Inferior parietal cortex (tissue), 1 donor: ENCODE results near the gene IRGQ.
"Not testable (repeated sequence)": the region's sequence is repeated elsewhere in the genome, so short reads cannot be mapped to it uniquely, and the experiment has no call there.

Source experiments
- DNase-seq: peaks from one replicate; pipeline ENCODE4 v3.0.0-alpha.2; 2016; ENCODE audit errors: extremely low spot score

IRGQ gene

DNA sequence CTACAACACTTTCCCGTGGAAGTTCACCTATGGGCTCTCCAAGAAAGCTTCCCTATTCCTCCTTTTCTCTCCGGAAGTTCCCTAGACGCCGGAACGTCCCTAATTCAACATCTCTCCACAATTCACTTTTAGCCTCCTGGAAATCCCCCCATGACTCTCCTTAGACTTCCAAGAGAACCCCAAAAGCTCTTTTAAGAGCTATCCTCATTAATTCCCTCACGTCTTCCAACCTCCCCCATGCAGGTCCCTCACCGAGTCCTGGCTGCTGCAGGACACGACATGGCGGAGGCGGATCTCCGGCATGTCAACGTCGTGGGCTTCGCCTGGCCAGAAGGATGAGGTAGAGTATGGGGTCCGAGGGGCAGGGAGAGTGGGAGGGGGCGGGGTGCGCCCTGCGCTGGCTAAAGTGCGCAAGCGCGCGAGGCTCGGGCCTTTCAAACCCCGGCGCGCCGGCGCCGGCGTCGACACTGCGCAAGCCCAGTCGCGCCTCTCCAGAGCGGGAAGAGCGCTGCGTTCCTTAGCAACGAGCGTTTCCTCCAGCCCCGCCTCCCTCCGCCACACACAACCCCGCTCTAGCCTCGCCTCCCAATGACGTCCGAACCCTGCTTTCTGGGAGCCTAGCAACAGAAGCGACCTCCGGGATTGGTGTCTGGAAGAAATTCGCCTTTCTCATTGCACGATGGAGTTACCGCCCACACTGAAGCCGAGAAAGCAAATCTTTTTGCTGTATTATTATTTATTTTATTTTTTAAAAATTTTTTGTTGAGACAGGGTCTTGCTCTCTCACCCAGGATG lies 20.6 kb downstream of the IRGQ start, which contains the start of the genes PINLYP and XRCC1:
PINLYP (plus strand) TSS at position 646 of the 795 bp plus-strand sequence. CDS start 1,391 bp downstream, outside the sequence.
XRCC1 (minus strand) TSS at position 372 of the 795 bp plus-strand sequence; CDS start at position 303, 69 bp downstream.
- peak; percentile 97 for DNase-seq

DNA sequence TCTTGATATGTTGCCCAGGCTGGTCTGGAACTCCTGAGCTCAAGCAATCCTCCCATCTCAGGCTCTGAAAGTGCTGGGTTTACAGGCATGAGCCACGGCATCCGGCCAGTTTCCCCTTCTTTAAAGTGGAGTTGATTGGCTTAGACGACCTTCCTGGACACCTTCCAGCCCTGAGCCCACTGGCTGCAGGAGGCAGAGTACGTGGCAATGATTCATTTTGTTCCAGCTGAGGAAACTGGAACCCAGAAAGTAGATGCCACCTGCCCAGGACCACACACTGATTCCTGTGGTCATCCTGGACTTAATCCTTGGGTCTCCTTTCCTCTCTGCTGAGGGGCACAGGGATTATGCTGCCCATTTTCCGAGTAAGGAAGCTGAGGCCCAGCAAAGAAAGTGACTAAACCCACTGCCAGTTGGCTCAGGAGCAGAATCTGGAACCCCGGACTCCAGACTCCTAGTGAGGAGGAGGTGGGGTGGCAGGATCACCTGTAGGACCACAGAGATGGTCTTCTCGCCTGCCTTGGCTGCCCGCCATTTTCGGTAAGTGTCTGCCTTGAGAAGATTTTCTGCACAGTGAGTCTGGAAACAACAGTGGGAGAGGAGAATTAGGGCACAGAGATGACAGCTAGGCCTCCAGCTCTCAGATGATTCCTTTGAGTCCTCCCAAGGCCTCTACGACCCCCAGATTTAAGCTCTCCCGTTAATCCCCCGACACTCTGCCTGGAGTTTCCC lies 21.3 kb downstream of the IRGQ start:
- no peak for DNase-seq

DNA sequence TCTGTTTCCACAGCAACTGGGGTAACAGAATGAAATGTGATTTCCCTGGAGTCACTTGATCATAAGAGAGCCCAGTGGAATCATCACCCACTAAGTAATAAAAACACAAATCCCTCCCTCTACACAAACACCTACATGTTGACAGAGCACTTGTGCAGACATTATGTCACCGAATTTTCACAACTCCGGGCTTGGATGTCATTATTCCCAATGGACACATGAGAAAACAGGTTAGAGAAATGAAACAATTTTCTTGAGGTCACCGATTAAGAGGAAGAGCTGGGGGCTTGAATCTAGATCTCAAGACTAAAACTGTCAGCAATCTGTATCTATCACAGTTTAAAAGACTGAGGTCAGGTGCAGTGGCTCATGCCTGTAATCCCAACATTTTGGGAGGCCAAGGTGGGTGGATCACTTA lies 23.8 kb downstream of the IRGQ start:
- DNase-seq, result no peak

DNA sequence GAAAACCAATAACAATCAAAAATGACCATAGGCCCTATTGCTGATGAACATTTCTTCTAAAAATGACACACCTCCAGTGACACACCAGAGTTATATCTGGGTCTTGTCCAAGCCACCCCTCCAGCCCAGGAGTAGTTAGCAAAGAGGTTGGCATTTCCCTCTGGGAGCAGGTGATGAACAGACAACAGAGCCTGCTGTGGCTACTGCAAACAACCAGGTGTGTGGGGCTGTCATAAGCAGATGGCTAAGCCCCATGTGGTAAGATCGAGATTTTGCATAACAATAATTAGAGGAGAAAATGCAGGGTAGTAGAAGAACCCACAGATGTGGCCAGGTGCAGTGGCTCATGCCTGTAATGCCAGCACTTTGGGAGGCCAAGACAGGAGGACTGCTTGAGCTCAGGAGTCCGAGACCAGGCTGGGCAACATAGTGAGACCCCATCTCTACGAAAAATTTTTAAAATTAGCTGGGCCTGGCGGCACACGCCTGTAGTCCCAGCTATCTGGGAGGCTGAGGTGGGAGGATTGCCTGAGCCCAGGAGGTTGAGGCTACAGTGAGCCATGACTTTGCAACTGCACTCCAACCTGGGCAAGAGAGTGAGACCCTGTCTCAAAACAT lies 25.7 kb downstream of the IRGQ start:
- DNase-seq, result no peak

DNA sequence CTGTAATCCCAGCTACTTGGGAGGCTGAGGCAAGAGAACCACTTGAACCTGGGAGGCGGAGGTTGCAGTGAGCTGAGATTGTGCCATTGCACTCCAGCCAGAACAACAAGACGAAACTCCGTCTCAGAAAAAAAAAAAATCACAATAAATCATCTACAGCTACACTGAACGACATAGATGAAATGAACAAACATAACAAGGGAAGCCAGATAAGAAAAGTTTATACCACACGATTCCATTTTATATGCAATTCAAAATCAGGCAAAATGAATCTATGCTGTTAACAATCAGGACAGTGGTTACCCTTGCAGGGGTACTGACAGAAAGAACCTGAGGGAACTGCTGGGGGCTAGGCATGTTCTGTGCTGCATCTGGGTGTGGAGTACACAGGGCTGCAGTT lies 26.3 kb downstream of the IRGQ start:
- DNase-seq, result no peak

DNA sequence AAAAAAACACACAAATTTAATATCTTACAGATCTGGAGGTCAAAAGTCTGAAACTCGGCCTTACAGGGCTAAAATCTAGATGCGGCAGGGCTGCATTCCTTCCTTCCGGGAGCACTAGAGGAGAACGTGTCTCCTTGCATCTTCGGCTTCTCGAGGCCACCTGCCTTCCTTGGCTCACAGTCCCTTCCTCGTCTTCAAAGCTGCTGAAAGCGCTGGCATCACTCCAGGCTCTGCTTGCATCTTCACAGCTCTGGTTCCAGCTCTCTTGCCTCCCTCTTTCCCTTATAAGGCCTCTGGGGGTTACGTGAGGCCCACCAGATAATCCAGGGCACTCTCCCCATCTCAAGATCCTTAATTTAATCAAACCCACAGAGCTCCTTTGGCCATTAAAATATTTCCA lies 31.1 kb downstream of the IRGQ start:
- peak; percentile 31 for DNase-seq

DNA sequence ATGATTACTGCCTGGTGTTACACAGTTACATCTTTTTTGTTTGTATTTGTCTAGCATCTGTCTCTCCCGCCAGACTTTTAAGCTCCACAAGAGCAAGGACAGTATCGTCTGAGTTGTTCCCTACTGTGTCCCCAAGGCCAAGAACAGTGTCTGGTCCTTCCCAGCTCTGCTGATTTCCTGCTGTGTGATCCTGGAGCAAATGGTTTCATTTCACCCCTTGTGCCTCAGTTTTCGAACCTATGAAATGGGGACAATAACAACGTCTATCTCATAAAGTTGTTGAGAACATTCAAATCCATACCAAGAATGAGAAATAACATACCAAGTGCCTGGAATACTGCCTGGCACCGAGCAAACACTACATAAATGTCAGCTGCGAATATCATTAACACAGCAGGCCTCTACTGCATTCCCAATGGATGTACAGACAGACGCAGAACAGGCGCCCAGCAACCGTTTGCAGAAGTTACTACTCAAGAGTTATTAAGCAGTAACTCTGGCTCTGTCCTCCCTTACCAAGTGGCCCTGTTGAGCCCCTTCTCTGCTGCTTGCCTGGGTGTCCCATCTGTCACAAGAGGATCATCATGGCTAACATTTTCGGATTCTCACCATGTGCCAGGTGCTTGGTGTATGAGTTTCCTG lies 32.0 kb downstream of the IRGQ start:
- DNase-seq, result no peak

DNA sequence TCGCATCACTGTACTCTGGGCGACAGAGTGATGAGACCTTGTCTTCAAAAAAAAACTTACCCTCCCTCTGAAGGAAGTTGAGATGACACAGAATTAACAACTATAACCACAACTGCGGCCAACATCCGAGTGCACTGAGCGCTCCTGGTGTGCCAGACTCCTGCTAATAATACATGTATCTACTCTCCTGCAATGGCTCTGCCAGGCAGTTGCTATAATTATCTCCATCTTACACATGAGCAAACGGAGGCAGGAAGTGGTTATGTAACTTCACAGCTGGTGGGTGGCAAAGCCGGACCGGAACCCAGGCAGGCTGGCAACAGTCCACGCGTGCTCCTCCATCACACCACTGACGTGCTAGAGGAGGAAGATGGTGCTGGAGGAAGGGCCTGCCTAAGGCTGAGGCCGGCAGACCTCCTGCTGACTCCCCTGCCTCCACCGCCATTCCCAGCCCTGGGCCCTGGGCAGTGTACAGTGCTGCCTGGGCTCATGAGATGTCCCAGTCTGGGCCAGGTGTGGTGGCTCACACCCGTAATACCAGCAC lies 33.2 kb downstream of the IRGQ start:
- peak; percentile 78 for DNase-seq

DNA sequence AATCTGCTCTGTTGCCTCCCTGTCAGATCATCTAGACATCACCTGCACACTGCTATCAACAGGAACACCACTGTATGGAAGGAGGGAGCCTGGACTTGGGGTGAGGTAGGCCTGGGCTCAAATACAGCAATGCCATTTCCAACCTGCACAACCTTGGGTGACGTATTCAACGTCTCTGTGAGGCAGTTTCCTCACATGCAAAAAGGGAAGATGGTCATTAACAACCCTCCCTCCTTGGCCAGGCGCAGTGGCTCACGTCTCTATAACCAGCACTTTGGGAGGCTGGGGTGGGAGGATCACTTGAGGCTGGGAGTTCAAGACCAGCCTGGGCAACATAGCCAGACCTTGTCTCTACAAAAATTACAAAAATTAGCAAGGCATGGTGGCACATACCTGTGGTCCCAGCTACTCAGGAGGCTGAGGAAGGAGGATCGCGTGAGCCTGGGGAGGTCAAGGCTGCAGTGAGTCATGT lies 33.7 kb downstream of the IRGQ start:
- no peak for DNase-seq

DNA sequence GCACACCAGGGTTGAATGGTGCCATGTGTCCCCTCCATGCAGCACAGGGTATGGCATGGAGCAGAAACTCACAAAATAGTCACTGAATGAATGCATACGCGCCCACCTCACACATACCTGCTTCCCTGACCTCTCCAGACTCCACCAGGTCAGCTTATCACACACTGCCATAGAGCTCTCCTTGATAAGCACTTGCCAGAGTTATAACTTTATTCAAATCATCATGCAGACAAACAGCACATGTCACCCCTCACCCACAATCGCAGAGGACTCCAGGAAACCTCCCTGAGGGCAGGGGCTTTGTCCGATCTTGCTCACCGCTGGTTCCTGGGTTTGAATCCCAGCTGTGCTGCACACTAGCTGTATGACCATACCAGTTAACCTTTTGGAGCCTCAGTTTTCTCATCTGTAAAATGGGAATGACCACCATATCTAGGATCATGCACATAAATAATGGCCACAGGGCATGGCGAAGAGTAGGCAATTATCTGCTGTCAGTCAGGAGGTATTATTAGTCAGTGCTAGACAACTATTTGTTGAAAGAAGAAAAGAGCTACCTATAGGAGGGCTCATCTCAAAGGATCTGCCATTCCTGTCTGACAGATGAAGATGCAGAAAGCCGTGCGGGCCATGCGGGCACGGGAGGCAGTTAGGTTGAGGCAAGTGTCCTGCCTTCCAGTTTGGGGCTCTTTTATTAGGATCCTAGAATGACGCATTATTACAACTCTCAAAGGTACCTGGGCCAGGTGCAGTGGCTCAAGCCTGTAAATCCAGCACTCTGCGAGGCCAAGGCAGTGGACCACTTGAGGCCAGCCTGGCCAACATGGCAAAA lies 34.6 kb downstream of the IRGQ start:
- no peak for DNase-seq

DNA sequence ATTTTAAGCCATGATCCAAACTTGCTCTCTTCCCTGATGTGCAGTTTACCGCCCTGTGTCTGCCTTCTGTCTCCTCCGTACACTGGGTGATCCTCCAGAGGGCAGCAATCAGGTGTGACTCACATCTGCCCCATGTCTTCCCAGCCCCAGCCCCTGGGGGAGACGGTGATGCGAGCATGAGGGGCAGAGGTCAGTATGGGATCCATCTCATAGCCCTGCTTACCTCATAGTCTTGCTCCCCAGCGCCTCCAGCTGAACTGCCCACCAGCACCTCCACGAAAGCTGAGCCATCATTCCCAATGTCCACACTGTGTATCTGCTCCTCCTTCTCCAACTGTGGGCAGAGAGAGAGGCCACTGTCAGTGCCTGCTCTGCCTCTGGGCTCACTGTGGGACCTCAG lies 35.2 kb downstream of the IRGQ start:
- DNase-seq, result no peak

DNA sequence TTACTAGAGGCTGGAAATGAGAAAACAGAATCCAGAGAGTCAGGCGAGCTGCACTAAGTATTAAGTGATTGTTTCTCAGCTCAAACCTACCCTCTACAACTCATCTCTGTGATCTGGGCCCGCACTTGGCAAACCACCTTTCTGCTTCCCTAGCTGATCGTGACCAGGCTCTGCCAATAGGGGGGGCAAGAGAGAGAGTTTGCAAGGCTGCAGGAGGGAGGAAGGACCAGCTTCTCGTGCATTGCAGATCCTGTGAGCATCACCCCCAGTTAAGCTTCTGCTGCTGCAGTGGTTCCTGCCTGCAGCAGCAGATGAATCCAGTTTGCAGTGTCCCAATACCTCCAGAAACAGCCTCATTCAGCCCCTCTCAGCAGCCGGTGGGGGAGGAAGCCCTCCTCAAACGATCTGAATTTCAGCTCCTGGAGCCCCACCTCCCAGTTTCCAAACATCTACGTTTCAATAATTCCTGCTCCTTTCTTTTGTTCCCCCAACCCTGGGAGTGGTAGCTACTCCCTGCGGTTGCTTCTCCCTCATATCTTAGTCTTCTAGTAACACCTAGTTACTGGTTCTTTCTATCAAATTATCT lies 40.7 kb downstream of the IRGQ start:
- peak; percentile 85 for DNase-seq

DNA sequence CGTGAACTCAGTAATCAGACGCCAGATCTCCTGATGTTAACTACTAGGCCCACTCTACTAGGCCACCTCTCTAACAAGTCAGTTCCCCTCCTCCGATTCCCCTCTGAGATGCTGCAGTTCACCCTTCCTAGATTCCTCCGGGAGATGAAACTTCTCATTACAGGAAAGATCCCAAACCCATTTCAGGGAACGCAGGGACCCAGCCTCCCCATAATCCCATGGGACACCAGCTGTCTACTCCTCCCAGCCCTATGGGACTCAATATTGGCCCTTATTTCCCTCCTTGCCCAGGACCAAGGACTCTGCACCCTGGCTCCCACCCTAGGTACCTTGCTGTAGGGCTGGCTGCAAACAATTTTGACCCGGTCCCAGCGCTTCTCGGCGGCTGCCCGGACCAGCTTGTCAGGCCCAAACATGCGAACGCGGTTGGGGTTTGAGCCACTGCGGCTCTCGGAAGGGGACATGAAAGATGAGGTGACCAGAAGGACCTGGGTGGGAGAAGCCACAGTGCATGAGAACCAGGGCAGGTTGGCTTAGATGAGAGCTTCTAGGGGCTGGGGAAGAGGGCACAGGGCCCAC lies 41.5 kb downstream of the IRGQ start:
- no peak for DNase-seq

DNA sequence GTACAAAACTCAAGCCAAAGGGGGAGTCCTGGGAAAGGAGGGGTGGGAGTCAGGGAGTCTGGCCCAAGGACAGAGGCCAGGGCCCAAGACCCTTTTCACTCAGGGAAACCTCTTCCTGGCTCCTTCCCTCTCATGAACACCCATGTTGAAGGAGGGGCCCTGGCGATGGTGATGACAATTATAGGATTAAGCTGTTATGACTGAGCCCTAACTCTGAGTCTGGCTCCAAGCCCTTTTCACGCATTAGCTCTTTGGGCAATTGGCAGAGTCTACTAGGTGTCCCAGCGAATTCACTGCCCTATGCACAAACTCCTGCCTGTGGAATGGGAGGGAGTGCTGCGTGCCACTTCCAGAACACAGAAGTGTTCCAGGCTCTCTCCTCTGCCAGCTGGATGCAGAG lies 42.3 kb downstream of the IRGQ start:
- DNase-seq, result no peak

DNA sequence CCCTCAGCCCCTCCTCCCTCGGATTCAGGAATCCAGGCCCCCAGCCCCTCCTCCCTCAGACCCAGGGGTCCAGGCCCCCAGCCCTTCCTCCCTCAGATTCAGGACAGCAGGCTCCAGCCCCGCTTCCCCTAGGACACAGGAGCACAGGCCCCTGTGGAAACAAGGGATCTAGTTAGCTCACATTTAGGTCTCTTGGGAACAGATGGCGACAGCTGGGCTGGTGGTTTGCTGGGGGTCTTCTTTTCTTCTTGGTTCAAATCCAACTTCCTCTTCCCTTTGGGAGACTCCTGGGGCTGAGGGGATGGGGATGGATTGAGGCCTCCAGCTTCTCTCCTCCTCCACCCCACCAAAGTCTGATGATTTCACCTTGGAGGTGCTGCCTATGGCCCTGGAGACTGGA lies 43.3 kb downstream of the IRGQ start:
- DNase-seq, result no peak

DNA sequence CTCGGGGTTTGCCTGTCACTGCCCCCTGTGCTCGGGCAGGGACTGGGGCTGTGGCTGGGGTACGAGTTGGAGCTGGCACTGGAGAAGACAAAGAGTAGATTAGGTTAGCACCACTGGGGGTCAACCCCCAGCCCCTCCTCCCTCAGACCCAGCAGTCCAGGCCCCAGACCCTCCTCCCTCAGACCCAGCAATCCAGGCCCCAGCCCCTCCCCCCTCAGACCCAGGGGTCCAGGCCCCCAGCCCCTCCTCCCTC lies 43.8 kb downstream of the IRGQ start:
- no peak for DNase-seq

DNA sequence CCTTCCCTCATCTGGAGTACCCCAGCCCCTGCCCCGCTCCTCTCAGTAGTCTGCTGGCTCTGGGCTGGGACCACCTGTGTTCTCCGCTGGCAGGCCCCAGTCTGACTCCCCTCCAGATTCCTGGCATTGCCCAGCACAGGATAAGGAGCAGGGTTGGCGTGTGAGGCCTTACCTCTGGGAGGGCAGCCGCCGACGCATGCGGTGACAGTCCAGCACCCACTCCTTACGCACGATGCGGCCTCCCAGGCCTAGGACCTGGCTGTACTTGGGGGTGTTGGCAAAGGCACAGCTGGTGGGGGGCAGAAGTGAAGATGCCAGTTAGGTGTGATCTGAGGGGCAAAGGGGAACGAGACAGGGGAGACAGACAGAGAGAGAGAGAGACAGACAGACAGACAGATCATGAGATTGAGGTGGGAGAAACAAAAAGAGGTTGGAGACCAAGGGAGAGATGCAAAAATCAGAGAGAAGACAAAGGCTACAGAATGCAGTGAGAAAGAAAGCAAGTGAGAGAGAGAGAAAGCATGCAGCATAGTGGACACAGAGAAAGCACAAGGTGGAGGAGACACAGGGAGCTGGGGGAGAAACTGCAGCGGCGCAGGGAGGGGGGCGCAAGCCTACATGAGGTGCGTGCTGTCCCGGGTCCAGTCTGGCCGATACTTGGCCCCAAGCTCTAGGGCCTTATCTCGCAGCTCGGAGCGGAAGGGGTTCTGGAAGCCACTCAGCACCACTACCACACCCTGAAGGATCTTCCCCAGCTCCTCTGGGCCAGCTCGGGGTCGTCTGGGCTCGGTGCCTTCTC lies 44.3 kb downstream of the IRGQ start:
- no peak for DNase-seq

DNA sequence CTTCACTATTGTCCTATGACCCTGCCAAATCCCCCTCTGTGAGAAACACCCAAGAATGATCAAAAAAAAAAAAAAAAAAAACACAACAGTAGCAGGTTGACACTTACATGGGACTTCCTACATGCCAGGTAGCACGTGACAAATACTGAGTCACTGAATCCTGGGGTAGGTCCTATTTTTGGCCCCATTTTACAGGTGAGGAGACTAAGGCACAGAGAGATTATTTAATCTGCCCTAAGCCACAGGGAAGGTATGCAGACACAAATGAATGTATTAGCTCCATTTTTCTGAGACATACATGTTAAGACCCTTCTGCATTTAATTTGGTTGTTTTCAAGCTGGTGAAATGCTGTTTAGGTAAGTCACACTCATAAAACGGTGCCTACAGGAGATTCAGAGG lies 47.2 kb downstream of the IRGQ start:
- no peak for DNase-seq

DNA sequence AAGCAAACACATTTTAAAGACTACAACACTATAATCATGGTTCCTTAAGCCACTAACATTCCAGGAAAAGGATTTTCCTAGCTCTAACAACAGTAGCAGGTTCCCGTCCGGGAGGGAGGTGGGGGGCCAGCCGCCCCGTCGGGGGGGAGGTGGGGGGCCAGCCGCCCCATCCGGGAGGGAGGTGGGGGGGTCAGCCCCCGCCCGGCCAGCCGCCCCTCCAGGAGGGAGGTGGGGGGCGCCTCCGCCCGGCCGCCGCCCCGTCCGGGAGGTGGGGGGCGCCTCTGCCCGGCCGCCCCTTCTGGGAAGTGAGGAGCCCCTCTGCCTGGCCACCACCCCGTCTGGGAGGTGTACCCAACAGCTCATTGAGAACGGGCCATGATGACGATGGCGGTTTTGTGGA lies 48.0 kb downstream of the IRGQ start:
- not testable (repeated sequence) for DNase-seq
